ENCODE measurements around the gene ANO5.

ANO5 gene

DNA sequence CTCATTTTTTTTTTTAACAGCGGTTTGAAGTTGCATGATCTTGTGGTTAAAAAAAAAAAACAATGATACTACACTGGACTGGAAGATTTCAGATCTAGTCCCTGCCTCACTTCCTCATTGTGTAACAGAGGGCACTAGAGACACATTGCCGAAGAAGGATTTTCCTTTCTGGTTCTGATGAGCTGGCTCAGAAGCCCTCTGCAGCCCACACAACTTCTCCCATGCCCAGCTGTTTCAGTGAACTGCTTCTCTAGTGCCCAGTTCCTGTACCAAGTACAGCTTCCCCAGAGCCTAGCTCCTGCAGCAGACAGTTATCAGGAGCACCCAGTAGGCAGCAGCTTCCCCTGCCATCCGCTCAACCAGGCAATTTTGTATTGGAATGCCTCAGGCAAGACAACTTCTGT is 29.5 kb upstream of the ANO5 start:
- TF ChIP-seq, protein P1, sequence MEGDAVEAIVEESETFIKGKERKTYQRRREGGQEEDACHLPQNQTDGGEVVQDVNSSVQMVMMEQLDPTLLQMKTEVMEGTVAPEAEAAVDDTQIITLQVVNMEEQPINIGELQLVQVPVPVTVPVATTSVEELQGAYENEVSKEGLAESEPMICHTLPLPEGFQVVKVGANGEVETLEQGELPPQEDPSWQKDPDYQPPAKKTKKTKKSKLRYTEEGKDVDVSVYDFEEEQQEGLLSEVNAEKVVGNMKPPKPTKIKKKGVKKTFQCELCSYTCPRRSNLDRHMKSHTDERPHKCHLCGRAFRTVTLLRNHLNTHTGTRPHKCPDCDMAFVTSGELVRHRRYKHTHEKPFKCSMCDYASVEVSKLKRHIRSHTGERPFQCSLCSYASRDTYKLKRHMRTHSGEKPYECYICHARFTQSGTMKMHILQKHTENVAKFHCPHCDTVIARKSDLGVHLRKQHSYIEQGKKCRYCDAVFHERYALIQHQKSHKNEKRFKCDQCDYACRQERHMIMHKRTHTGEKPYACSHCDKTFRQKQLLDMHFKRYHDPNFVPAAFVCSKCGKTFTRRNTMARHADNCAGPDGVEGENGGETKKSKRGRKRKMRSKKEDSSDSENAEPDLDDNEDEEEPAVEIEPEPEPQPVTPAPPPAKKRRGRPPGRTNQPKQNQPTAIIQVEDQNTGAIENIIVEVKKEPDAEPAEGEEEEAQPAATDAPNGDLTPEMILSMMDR (IDR thresholded peaks at IDR 0.05; ENCODE audit: low read depth, low read length) = no peak
- DNase-seq = no peak

DNA sequence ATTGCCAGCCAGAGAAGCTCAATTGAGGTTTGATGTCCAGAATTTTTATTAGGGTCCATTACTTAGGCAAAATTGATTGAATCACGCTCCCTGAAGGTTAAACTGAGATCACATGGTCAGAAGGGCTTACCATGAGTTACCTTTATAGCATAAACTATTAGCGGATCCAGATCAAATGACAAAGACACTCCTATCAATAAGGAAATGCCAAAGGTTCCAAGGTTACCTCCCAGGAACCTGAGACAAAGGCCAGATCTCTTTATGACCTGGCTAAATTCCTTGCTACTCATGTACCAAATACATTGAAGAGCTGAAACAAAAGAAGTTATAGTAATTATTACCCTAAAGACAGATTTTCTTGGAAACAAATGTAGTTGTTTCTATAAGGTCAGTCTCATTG is 27.8 kb upstream of the ANO5 start:
- H3K27me3 ChIP-seq (ENCODE audit: insufficient read depth, low read depth, severe bottlenecking) = no peaks in the 10 kb centered on the region
- no peak overlapping the region for H3K4me3 ChIP-seq (ENCODE audit: low read depth, low read length)
- H3K36me3 ChIP-seq = no peaks in the 10 kb centered on the region
- DNase-seq = no peak
- TF ChIP-seq, protein P1 (IDR thresholded peaks at IDR 0.05; ENCODE audit: low read depth, low read length) = no peak
- no peak overlapping the region for H3K27ac ChIP-seq
- H3K9me3 ChIP-seq (ENCODE audit: severe bottlenecking) = no peaks in the 10 kb centered on the region

More for the DNA sequence above, 29.5 kb upstream of the ANO5 start:
- Histone ChIP-seq H3K4me3 (ENCODE audit: low read depth, low read length) (no peak overlapping the region), H3K36me3 (no peaks in the 10 kb centered on the region), H3K27me3 (ENCODE audit: insufficient read depth, low read depth, severe bottlenecking) (no peaks in the 10 kb centered on the region), H3K9me3 (ENCODE audit: severe bottlenecking) (no peaks in the 10 kb centered on the region), H3K27ac (no peak overlapping the region)

DNA sequence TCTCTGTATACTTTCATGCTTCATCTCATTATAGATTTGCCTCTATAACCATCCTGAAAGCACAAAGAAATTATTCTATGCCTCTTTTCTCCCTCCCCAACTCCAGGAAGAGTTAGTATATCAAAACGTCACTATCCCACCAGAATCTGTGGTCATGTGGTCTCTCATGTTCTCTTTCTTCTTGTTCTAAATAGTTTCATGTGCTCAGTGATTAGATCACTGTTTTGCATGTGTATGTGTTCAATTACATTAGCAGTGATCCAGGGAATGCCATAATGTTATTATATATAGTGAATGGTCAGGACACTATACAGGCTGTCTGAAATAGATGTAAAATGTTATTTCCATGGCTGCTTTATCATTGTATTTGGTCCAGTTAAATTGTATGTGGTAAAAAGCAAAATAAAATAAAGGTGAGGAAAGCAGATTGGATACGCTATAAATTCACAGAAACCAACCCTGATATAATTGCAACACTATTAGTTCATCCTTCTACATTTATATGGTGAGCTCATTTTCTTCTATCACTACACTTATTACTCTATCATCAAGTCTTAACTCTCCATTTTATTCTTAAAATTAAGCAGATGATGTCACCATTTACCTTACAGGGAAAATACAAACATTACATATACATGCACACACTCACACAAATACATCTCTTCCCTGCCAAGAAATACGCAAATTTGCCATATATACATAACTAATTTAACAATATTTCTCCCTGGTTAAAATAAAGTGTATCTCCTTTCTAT is 26.9 kb upstream of the ANO5 start:
- H3K4me3 ChIP-seq (ENCODE audit: low read depth, low read length) = no peak overlapping the region
- H3K9me3 ChIP-seq (ENCODE audit: severe bottlenecking) = no peaks in the 10 kb centered on the region
- TF ChIP-seq, protein P1 (IDR thresholded peaks at IDR 0.05; ENCODE audit: low read depth, low read length) = no peak
- no peak overlapping the region for H3K27ac ChIP-seq
- DNase-seq = no peak
- no peaks in the 10 kb centered on the region for H3K27me3 ChIP-seq (ENCODE audit: insufficient read depth, low read depth, severe bottlenecking)
- H3K36me3 ChIP-seq = no peaks in the 10 kb centered on the region

DNA sequence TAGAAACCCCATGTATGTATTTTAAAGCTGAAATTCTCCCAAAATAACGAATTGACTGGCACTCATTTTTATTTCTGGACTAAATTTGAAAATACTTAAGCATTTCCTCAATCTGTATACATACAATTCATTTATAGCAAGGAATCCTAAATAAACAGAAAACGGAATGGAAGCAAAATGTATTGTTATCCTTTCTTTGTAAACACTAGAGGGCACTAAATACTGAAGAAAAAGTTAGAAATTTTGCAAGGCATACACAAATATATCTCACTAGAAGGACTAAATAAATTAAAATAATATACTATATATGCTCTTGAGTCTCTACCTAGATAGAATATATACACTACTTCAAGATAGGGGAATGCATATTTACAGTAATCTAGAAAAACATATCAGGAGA is 23.1 kb upstream of the ANO5 start:
- Histone ChIP-seq H3K9me3 (ENCODE audit: severe bottlenecking) (no peaks in the 10 kb centered on the region), H3K36me3 (no peaks in the 10 kb centered on the region), H3K4me3 (ENCODE audit: low read depth, low read length) (no peak overlapping the region), H3K27me3 (ENCODE audit: insufficient read depth, low read depth, severe bottlenecking) (no peaks in the 10 kb centered on the region), H3K27ac (no peak overlapping the region)
- no peak for DNase-seq
- TF ChIP-seq, protein P1 (IDR thresholded peaks at IDR 0.05; ENCODE audit: low read depth, low read length) = no peak

DNA sequence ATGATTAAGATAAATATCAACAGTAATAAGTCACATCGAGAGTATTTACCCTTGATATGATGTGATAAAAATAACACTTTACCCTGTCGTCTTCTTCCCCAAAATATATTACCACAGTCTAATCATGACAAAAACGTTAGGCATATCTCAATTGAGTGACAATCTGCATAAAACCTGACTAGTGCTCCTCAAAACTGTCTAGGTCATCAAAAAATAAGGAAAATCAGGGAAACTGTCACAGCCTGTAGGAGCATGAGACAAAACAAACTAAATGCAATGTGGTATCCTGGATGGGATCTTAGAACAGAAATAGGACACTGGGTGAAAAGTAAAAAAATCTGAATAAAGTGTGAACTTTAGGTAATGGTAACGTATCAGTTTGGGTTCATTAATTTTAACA is 19.4 kb upstream of the ANO5 start:
- H3K4me3 ChIP-seq (ENCODE audit: low read depth, low read length) = no peak overlapping the region
- DNase-seq = no peak
- H3K27me3 ChIP-seq (ENCODE audit: insufficient read depth, low read depth, severe bottlenecking) = no peaks in the 10 kb centered on the region
- H3K9me3 ChIP-seq (ENCODE audit: severe bottlenecking) = no peaks in the 10 kb centered on the region
- no peaks in the 10 kb centered on the region for H3K36me3 ChIP-seq
- no peak overlapping the region for H3K27ac ChIP-seq
- TF ChIP-seq, protein P1 (IDR thresholded peaks at IDR 0.05; ENCODE audit: low read depth, low read length) = no peak

DNA sequence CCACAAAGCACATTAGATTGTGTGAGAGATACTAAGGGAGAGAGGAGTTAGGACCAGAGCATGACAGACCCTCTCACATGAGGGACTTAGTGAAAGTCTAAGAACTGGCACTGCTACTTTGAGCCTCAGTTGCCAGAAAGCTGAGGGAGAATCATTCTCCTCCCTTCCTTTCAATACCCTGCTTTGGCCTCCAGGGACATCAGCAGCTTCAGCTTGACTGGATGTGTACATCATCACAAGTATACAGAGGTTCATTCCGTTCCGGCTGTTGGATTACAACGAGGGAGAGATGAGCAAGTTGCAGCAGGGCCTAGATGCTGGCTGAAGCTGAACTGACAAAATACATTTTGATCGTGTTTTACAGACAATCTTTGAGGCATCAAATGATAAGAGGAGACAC is 15.7 kb upstream of the ANO5 start:
- TF ChIP-seq, protein P1 (IDR thresholded peaks at IDR 0.05; ENCODE audit: low read depth, low read length) = peak; percentile 19; the same call in 1 of the 2 replicates
- DNase-seq = no peak

More for the DNA sequence above, 15.7 kb upstream of the ANO5 start:
- H3K27me3 ChIP-seq (ENCODE audit: insufficient read depth, low read depth, severe bottlenecking) = no peaks in the 10 kb centered on the region
- no peak overlapping the region for H3K27ac ChIP-seq
- no peaks in the 10 kb centered on the region for H3K36me3 ChIP-seq
- no peaks in the 10 kb centered on the region for H3K9me3 ChIP-seq (ENCODE audit: severe bottlenecking)
- H3K4me3 ChIP-seq (ENCODE audit: low read depth, low read length) = no peak overlapping the region
